Sigmoid colon (tissue), 7 donors: Measurements from ENCODE around the gene SCUBE3. TPM values are rescaled to one million over a fixed set of nuclear protein-coding genes. Genes with fewer than 3 reads are reported as not detected.

Experiments used
- DNase-seq: peaks from one replicate; pipeline ENCODE4 v3.0.0-alpha.2; 2019
- H3K27ac ChIP-seq, 4 donors: fragments of 200-600 bp; sonication (generic); one replicate each; pipeline ENCODE4 v1.5.1; 2016 to 2019; ENCODE audit warnings: mild to moderate bottlenecking in 1 of 4
- H3K27me3 ChIP-seq, 3 donors: fragments of 200-600 bp; sonication (generic); one replicate each; pipeline ENCODE4 v1.5.1; 2019; ENCODE audit warnings: mild to moderate bottlenecking in 1 of 3
- H3K36me3 ChIP-seq, 4 donors: fragments of 200-600 bp; sonication (generic); one replicate each; pipeline ENCODE4 v1.5.1; 2016 to 2019
- H3K4me1 ChIP-seq, 4 donors: fragments of 200-600 bp; sonication (generic); one replicate each; pipeline ENCODE4 v1.5.1; 2017 to 2019
- H3K4me3 ChIP-seq, 4 donors: fragments of 200-600 bp; sonication (generic); one replicate each; pipeline ENCODE4 v1.5.1; 2017 to 2019; ENCODE audit warnings: mild to moderate bottlenecking in 2 of 4, moderate library complexity in 1 of 4
- H3K9me3 ChIP-seq, 4 donors: fragments of 200-600 bp in 3 of 4; sonication (generic) in 3 of 4; one replicate each; pipeline versions ENCODE4 v1.5.1 to v1.6.1; 2013 to 2019
- CTCF ChIP-seq, 4 experiments: fragments of 450-650 bp in 3 of 4; fragments of 200-600 bp in 1 of 4; IDR thresholded peaks; one replicate each; pipeline ENCODE4 v1.5.1; 2016 to 2019; ENCODE audit warnings: antibody characterized with exemption in 4 of 4, mild to moderate bottlenecking in 3 of 4, moderate library complexity in 2 of 4
- EP300 ChIP-seq, 4 donors: sonication (generic); formaldehyde crosslinking; IDR thresholded peaks; one replicate each; pipeline ENCODE4 v1.6.1; 2017; ENCODE audit warnings: antibody characterized with exemption in 4 of 4
- POLR2A ChIP-seq, 2 donors: fragments of 450-650 bp; IDR thresholded peaks; one replicate each; pipeline ENCODE4 v1.6.1; 2016; ENCODE audit warnings: antibody characterized with exemption in 2 of 2, mild to moderate bottlenecking in 2 of 2, moderate library complexity in 2 of 2
- POLR2AphosphoS5 ChIP-seq, 4 donors: sonication (generic); formaldehyde crosslinking; IDR thresholded peaks; one replicate each; pipeline ENCODE4 v1.6.1; 2017; ENCODE audit warnings: antibody characterized with exemption in 4 of 4
- WGBS, 2 donors: extraction: QIAGEN DNeasy Blood & Tissue Kit; methylation state at CpG; one replicate each; pipeline ENCODE4 v1.1.7; 2013; 5-methylcytosine and 5-hydroxymethylcytosine counted together
- intact Hi-C: fragments of 100-400 bp; cut with DNase I; formaldehyde crosslinking; loops from one replicate; pipeline ENCODE4 v1.15.1; 2023
- polyA plus RNA-seq, 3 donors: library from polyadenylated mRNA; stranded (reverse); fragments of 200-250 nt; gene quantifications; one replicate each; pipeline ENCODE4 v1.2.3, GENCODE V29; 2013
- total RNA-seq, 4 donors: library from RNA; depleted of rRNA; stranded (reverse); fragments of >200 nt; gene quantifications; one replicate each; pipeline ENCODE4 v1.1.0, GENCODE V29; 2016
- donor health status: healthy with polysubstance abuse.
- donor health status: Bipolar disorder and iron deficiency.
- donor health status: healthy.

The SCUBE3 gene
- total and polyA plus RNA-seq, 7 donors = 0.29 to 12.7 (median 4.9) TPM; not detected in 2

DNA sequence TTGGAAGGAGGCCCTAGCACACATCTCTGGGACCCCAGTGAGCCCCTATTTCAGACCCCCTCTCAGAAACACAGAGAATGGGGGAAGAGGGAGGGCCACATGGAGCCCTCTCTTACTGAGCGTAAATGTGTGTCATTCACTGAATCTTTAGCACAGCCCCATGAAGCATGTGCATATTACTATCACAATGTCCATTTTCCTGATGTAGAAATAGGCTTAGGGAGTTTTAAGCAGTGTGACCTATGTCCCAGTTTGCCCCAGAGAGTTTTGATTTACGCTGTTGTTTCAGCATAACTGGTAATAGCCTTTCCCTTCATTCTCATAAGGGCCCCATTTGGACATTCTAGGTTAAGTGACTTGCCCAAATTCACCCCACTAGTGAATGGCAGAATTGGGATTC is 47.6 kb upstream of the SCUBE3 start:
- intact Hi-C loops = no loop called here
- Histone ChIP-seq H3K4me3 (no peak overlapping the region), H3K27ac (no peak overlapping the region), H3K36me3 (no peaks in the 10 kb centered on the region), H3K9me3 (no peaks in the 10 kb centered on the region), H3K27me3 (no peaks in the 10 kb centered on the region), H3K4me1 (no peaks in the 10 kb centered on the region)
- WGBS, 2 donors = 38 to 76% methylated on average over 2 of the region's 2 CpGs
- TF ChIP-seq CTCF (IDR thresholded peaks at IDR 0.05) = no peak
- TF ChIP-seq POLR2AphosphoS5 (IDR thresholded peaks at IDR 0.05) = no peak
- TF ChIP-seq POLR2A (IDR thresholded peaks at IDR 0.05) = no peak
- no peak for TF ChIP-seq EP300 (IDR thresholded peaks at IDR 0.05)
- DNase-seq = no peak

GRCh38 chr6:35166520-35166919 is 47.2 kb upstream of the SCUBE3 start:
- TF ChIP-seq POLR2A (IDR thresholded peaks at IDR 0.05) (no peak), EP300 (IDR thresholded peaks at IDR 0.05) (no peak), CTCF (IDR thresholded peaks at IDR 0.05) (no peak), POLR2AphosphoS5 (IDR thresholded peaks at IDR 0.05) (no peak)
- H3K27ac ChIP-seq = no peak overlapping the region
- no peaks in the 10 kb centered on the region for H3K4me1 ChIP-seq
- H3K27me3 ChIP-seq = peaks cover 0 to under 1% (median 0%) of the 10 kb centered on the region in 3 donors
- 16 to 67% methylated on average over 5 of the region's 5 CpGs for WGBS, 2 donors
- no peaks in the 10 kb centered on the region for H3K36me3 ChIP-seq
- intact Hi-C loops = no loop called here
- no peak for DNase-seq
- H3K9me3 ChIP-seq = no peaks in the 10 kb centered on the region
- no peak overlapping the region for H3K4me3 ChIP-seq

DNA sequence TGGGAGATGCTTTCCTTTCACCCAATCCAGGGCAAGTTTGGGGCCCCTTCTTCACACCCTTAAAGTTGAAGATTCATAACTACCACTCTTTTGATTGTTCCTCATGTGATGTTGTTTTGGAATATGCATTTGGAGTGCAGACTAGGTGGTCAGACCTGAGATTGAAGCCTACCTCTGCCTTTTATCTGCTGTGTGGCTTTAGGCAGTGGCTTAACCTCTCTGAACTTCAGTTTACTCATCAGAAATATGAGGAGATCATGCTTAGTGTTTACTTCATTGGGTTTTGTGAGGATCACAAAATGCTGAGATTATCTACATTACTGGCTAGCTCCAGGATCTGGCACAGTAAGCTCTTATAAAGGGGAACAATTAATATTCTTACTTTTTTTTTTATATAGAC is 46.3 kb upstream of the SCUBE3 start:
- Histone ChIP-seq H3K36me3 (no peaks in the 10 kb centered on the region), H3K9me3 (no peaks in the 10 kb centered on the region), H3K27ac (no peak overlapping the region), H3K4me1 (no peaks in the 10 kb centered on the region), H3K4me3 (no peak overlapping the region), H3K27me3 (peaks cover 0 to 2% (median 0%) of the 10 kb centered on the region in 3 donors)
- intact Hi-C loops = no loop called here
- TF ChIP-seq EP300 (IDR thresholded peaks at IDR 0.05) = no peak
- TF ChIP-seq POLR2A (IDR thresholded peaks at IDR 0.05) = no peak
- no peak for TF ChIP-seq CTCF (IDR thresholded peaks at IDR 0.05)
- TF ChIP-seq POLR2AphosphoS5 (IDR thresholded peaks at IDR 0.05) = no peak
- no peak for DNase-seq

DNA sequence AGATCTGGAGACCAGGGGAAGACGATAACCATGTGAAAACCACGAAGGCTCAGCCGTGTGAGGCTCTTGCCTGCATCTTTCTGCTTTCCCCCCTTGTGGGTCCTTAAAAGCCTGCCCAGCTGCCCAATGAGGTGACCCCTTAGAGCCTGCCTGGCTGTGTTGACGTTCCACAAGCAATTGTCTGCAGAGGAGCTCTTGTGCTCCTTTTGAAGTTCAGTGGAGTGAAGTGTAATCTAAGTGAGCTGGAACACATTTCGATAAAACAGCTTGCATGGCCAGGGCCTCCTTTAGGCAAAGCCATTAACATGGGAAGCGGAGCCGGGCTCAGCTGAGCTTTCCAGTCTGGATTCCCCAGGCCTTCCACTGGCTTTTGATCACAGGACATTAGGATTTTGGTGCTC is 45.3 kb upstream of the SCUBE3 start:
- 86 to 92% methylated on average over 7 of the region's 7 CpGs for WGBS, 2 donors
- H3K4me3 ChIP-seq = no peak overlapping the region
- peaks cover 0 to 2% (median 0%) of the 10 kb centered on the region in 3 donors for H3K27me3 ChIP-seq
- intact Hi-C loops = no loop called here
- H3K27ac ChIP-seq = no peak overlapping the region
- TF ChIP-seq EP300 (IDR thresholded peaks at IDR 0.05) (no peak), POLR2AphosphoS5 (IDR thresholded peaks at IDR 0.05) (no peak), CTCF (IDR thresholded peaks at IDR 0.05) (no peak), POLR2A (IDR thresholded peaks at IDR 0.05) (no peak)
- H3K4me1 ChIP-seq = no peaks in the 10 kb centered on the region
- no peaks in the 10 kb centered on the region for H3K36me3 ChIP-seq
- no peaks in the 10 kb centered on the region for H3K9me3 ChIP-seq
- no peak for DNase-seq

DNA sequence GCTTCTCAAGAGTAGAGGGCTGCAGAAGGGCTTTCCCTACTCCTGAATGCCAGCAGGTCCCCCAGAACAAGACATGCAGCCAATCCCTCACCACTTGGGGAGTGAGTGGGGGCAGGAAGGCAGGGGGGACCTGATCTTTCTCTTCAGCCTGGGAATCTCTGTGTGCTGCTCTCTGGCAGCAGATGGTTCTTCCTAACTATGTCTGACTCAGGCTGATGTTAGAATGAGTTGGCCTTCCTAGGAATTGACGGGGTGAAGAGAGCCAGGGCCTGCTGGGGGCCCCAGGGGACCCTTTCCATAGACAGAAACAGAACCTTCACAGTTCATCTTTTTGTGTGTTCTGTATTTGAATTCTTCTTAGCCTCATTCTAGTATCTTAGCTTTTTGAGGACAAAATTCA is 43.6 kb upstream of the SCUBE3 start:
- Histone ChIP-seq H3K9me3 (no peaks in the 10 kb centered on the region), H3K4me3 (no peak overlapping the region), H3K27me3 (peaks cover 0 to 2% (median 0%) of the 10 kb centered on the region in 3 donors), H3K4me1 (no peaks in the 10 kb centered on the region), H3K36me3 (no peaks in the 10 kb centered on the region), H3K27ac (no peak overlapping the region)
- 88 to 89% methylated on average over 1 of the region's 1 CpG for WGBS, 2 donors
- intact Hi-C loops = no loop called here
- no peak for DNase-seq
- TF ChIP-seq POLR2A (IDR thresholded peaks at IDR 0.05) (no peak), POLR2AphosphoS5 (IDR thresholded peaks at IDR 0.05) (no peak), EP300 (IDR thresholded peaks at IDR 0.05) (no peak), CTCF (IDR thresholded peaks at IDR 0.05) (no peak)
